ENCODE data around the gene NDST1. TPM values are rescaled to one million over a fixed set of nuclear protein-coding genes. Genes with fewer than 3 reads are reported as not detected.

Gene NDST1
- total RNA-seq, 1 experiment from 2014 or later, result 33.1 TPM

DNA sequence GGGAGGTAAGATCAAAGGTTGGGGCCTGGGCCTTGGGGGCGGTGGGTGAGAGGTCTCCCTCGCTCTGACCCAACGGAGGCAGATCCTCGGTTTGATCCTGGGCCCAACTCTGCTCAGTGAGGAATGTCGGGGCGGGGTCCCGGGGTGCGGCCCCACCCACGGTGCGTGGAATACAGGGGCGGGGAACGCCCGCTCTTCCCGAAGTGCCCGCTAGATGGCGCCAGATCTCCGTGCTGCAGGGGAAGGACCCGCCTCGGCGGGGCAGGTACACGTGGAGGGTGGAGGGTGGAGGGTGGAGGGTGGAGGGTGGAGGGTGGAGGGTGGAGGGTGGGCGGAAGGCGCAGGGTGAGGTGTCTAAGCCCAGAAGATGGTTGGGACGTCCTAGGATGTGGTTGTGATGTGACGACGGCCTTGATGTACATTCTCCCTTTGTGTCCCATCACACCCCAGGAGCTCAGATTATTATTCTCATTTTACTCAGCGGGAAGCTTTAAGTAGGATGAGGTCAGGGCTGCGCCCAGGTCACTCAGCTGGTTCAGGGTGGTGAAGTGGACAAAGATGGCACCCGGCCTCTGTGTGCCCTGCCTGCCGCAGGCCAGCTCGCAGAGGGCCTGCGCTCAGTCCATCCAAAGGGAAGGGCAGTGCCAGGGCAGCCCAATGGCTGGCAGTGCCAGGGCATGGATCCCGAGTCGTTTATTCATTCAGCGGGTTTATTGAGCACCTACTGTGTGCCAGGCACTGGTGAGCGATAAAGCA lies 49.0 kb upstream of the NDST1 start:
- Histone ChIP-seq H3K9me3 (ENCODE audit: control insufficient read depth in 1 of 2, insufficient read depth in 1 of 2, low read depth in 1 of 2, low read length in 2 of 2) (no peaks in the 10 kb centered on the region), H3K4me2 (ENCODE audit: low read length) (peak overlapping the region; percentile 56), H3K9ac (ENCODE audit: low read length) (peak overlapping the region; percentile 35), H3K27ac (ENCODE audit: low read depth, low read length) (no peak overlapping the region; the same call in 1 of the 2 replicates), H4K20me1 (ENCODE audit: insufficient read depth) (no peaks in the 10 kb centered on the region), H3K79me2 (ENCODE audit: insufficient read depth, low read length) (no peaks in the 10 kb centered on the region), H3K36me3 (ENCODE audit: control insufficient read depth in 1 of 2, insufficient read depth in 2 of 2, low read length in 2 of 2) (no peaks in the 10 kb centered on the region), H3K9me2 (ENCODE audit: insufficient read depth) (no peaks in the 10 kb centered on the region), H3K27me3 (ENCODE audit: insufficient read depth, low read length) (no peaks in the 10 kb centered on the region), H3K4me3 (replicated peaks in 1 of 2; ENCODE audit: low read depth in 1 of 2, low read length in 2 of 2) (no peak overlapping the region), H3K4me1 (ENCODE audit: control insufficient read depth in 1 of 2, insufficient read depth in 2 of 2, low read length in 2 of 2) (peaks cover 20 to 26% of the 10 kb centered on the region in 2 experiments), H2AFZ (ENCODE audit: low read depth, low read length, poor library complexity, severe bottlenecking) (peak overlapping the region; percentile 93)
- no TSS peak for BruUV-seq (replicated peaks)
- ChIA-PET POLR2A (interaction anchor here (0.6 to 1.6 kb wide), 3 partner anchors 86 to 242 kb away, joined by 3 to 4 read pairs (median 3); partner anchors contain the start of gene RBM22), CTCF (interaction anchor here (0.6 to 1.6 kb wide), 16 partner anchors 14 to 992 kb away, joined by 3 to 17 read pairs (median 4); no protein-coding TSS in a partner anchor), RAD21 (ENCODE audit: low non-redundant PET in 1 of 2, low total read pairs in 2 of 2, uncharacterized antibody in 2 of 2, unreplicated experiment in 2 of 2) (interaction anchor here (0.6 to 1.9 kb wide), 5 partner anchors 86 to 191 kb away, joined by 4 to 9 read pairs (median 7); no protein-coding TSS in a partner anchor)
- ATAC-seq (peak; percentile 92), DNase-seq (ENCODE audit: low read depth, low spot score) (no peak)
- TF ChIP-seq TCF7L2 (IDR thresholded peaks at IDR 0.05; ENCODE audit: borderline replicate concordance, extremely low read depth, insufficient read depth, insufficient read length), result peak; percentile 75
- TF ChIP-seq, protein P1, sequence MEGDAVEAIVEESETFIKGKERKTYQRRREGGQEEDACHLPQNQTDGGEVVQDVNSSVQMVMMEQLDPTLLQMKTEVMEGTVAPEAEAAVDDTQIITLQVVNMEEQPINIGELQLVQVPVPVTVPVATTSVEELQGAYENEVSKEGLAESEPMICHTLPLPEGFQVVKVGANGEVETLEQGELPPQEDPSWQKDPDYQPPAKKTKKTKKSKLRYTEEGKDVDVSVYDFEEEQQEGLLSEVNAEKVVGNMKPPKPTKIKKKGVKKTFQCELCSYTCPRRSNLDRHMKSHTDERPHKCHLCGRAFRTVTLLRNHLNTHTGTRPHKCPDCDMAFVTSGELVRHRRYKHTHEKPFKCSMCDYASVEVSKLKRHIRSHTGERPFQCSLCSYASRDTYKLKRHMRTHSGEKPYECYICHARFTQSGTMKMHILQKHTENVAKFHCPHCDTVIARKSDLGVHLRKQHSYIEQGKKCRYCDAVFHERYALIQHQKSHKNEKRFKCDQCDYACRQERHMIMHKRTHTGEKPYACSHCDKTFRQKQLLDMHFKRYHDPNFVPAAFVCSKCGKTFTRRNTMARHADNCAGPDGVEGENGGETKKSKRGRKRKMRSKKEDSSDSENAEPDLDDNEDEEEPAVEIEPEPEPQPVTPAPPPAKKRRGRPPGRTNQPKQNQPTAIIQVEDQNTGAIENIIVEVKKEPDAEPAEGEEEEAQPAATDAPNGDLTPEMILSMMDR (IDR thresholded peaks at IDR 0.05 in 2 of 3, conservative IDR thresholded peaks at IDR 0.05 in 1 of 3; ENCODE audit: borderline replicate concordance in 1 of 3, insufficient read depth in 1 of 3, low read depth in 2 of 3, low read length in 2 of 3), result peak in 2 of 3 experiments; percentile 68 to 77; a peak in 4 of 6 replicates
- TF ChIP-seq EZH2 (IDR thresholded peaks at IDR 0.05), result no peak
- intact Hi-C loops (cut with micrococcal nuclease), result loop anchor here (1.0 to 10.0 kb wide), 7 partner anchors 64 to 586 kb away; partner anchors contain the start of gene RBM22

DNA sequence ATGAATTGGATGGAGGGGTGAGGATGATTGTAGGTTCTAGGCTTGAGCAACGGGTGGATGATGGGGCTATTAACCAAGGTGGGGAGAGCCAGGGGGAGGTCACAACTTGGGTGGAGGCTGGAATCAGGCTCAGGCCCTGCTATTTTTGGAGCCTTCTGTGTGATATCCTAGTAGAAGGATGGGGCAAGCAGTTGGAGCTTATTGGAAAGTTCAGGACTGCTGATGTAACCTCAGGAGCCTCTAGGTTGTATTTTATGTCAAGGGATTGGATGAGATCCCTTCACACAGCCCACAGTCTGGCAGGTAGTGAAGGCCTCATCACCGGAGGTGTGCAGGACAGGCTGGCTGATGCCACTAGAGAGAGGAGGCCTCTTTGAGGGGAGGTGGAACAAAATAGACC lies 47.1 kb upstream of the NDST1 start:
- ChIA-PET POLR2A (interaction anchor here (0.9 kb wide), 1 partner anchor 10 kb away, joined by 4 read pairs; no protein-coding TSS in a partner anchor), RAD21 (ENCODE audit: low non-redundant PET in 1 of 2, low total read pairs in 2 of 2, uncharacterized antibody in 2 of 2, unreplicated experiment in 2 of 2) (no interaction called here), CTCF (interaction anchor here (0.6 to 1.1 kb wide), 2 partner anchors 84 kb away, joined by 3 to 5 read pairs; no protein-coding TSS in a partner anchor)
- no peaks in the 10 kb centered on the region for H3K36me3 ChIP-seq (ENCODE audit: control insufficient read depth in 1 of 2, insufficient read depth in 2 of 2, low read length in 2 of 2)
- H3K79me2 ChIP-seq (ENCODE audit: insufficient read depth, low read length), result no peaks in the 10 kb centered on the region
- H2AFZ ChIP-seq (ENCODE audit: low read depth, low read length, poor library complexity, severe bottlenecking), result peak overlapping the region; percentile 21
- H3K9me2 ChIP-seq (ENCODE audit: insufficient read depth), result no peaks in the 10 kb centered on the region
- peak overlapping the region; percentile 3; the same call in 1 of the 2 replicates for H3K4me2 ChIP-seq (ENCODE audit: low read length)
- no peaks in the 10 kb centered on the region for H4K20me1 ChIP-seq (ENCODE audit: insufficient read depth)
- no peak overlapping the region for H3K4me3 ChIP-seq (replicated peaks in 1 of 2; ENCODE audit: low read depth in 1 of 2, low read length in 2 of 2)
- no peak for ATAC-seq
- H3K9ac ChIP-seq (ENCODE audit: low read length), result no peak overlapping the region
- intact Hi-C loops (cut with micrococcal nuclease), result no loop called here
- BruUV-seq (replicated peaks), result no TSS peak
- DNase-seq (ENCODE audit: low read depth, low spot score), result no peak
- peaks cover 20 to 26% of the 10 kb centered on the region in 2 experiments for H3K4me1 ChIP-seq (ENCODE audit: control insufficient read depth in 1 of 2, insufficient read depth in 2 of 2, low read length in 2 of 2)
- no peaks in the 10 kb centered on the region for H3K9me3 ChIP-seq (ENCODE audit: control insufficient read depth in 1 of 2, insufficient read depth in 1 of 2, low read depth in 1 of 2, low read length in 2 of 2)
- H3K27ac ChIP-seq (ENCODE audit: low read depth, low read length), result no peak overlapping the region; the same call in 1 of the 2 replicates
- H3K27me3 ChIP-seq (ENCODE audit: insufficient read depth, low read length), result no peaks in the 10 kb centered on the region
- TF ChIP-seq FOSL1 (IDR thresholded peaks at IDR 0.05; ENCODE audit: low read depth), result no peak
- no peak for TF ChIP-seq POLR2A (IDR thresholded peaks at IDR 0.05; ENCODE audit: borderline replicate concordance, extremely low read depth, insufficient read depth, insufficient read length)
- TF ChIP-seq JUND (IDR thresholded peaks at IDR 0.05), result no peak
- TF ChIP-seq ZNF274 (IDR thresholded peaks at IDR 0.05; ENCODE audit: low read depth, low read length), result no peak
- no peak for TF ChIP-seq EZH2 (IDR thresholded peaks at IDR 0.05)
- no peak for TF ChIP-seq ELF1 (IDR thresholded peaks at IDR 0.05; ENCODE audit: borderline replicate concordance, low read depth)
- TF ChIP-seq ZBTB33 (IDR thresholded peaks at IDR 0.05; ENCODE audit: extremely low read depth, insufficient replicate concordance, low read length), result no peak
- TF ChIP-seq SP1 (IDR thresholded peaks at IDR 0.05; ENCODE audit: low read depth), result no peak
- TF ChIP-seq, protein P2, sequence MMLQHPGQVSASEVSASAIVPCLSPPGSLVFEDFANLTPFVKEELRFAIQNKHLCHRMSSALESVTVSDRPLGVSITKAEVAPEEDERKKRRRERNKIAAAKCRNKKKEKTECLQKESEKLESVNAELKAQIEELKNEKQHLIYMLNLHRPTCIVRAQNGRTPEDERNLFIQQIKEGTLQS (IDR thresholded peaks at IDR 0.05), result no peak
